Lower lobe of right lung (tissue), 2 donors: Measurements from ENCODE around the gene RNF148. TPM values are rescaled to one million over a fixed set of nuclear protein-coding genes. Genes with fewer than 3 reads are reported as not detected.

ENCODE experiments used
- ATAC-seq, 2 donors: fragments of 200-7000 bp; cut with Tn5 transposase; one replicate each; pipeline ENCODE4 v1.9.1; 2020 to 2022; ENCODE audit warnings: mild to moderate bottlenecking in 2 of 2, moderate library complexity in 2 of 2
- DNase-seq: peaks from one replicate; pipeline ENCODE4 v3.0.0-alpha.2; 2020
- H3K27ac ChIP-seq: fragments of 200-600 bp; one replicate; pipeline ENCODE4 v1.8.0; 2022
- H3K27me3 ChIP-seq: fragments of 200-600 bp; one replicate; pipeline ENCODE4 v1.8.0; 2022; ENCODE audit warnings: low read depth
- H3K36me3 ChIP-seq: fragments of 200-600 bp; one replicate; pipeline ENCODE4 v1.8.0; 2022; ENCODE audit warnings: mild to moderate bottlenecking
- H3K4me1 ChIP-seq: fragments of 200-600 bp; one replicate; pipeline ENCODE4 v1.8.0; 2022
- H3K4me3 ChIP-seq: fragments of 200-600 bp; one replicate; pipeline ENCODE4 v1.8.0; 2022; ENCODE audit warnings: mild to moderate bottlenecking
- H3K9me3 ChIP-seq: fragments of 200-600 bp; one replicate; pipeline ENCODE4 v1.8.0; 2022
- CTCF ChIP-seq: fragments of 200-600 bp; IDR thresholded peaks from one replicate; pipeline ENCODE4 v1.8.0; 2022; ENCODE audit warnings: antibody characterized with exemption, mild to moderate bottlenecking
- intact Hi-C: fragments of 100-400 bp; cut with DNase I; formaldehyde crosslinking; loops from one replicate; pipeline ENCODE4 v1.11.0; 2022
- total RNA-seq: library from RNA; stranded (reverse); fragmentation: NEBNext Ultra II Directional; extraction: Animal tissue kit (Norgen Biotek cat#: 25700); gene quantifications from one replicate; pipeline ENCODE4 v1.2.1, GENCODE V29; 2021
- donor health status: DM: no; HTN: yes; CAD: no; lungs with severe emphysema.

Gene RNF148
- total RNA-seq, 1 donor from 2014 or later, result 1.5 TPM

GRCh38 chr7:122738947-122739346 lies 36.2 kb upstream of the RNF148 start:
- no peak overlapping the region for H3K4me3 ChIP-seq
- H3K9me3 ChIP-seq, result no peaks in the 10 kb centered on the region
- no peaks in the 10 kb centered on the region for H3K4me1 ChIP-seq
- no peaks in the 10 kb centered on the region for H3K36me3 ChIP-seq
- DNase-seq (no peak), ATAC-seq (no peak)
- no peak overlapping the region for H3K27ac ChIP-seq
- TF ChIP-seq CTCF, result no peak
- intact Hi-C loops, result no loop called here
- no peaks in the 10 kb centered on the region for H3K27me3 ChIP-seq

GRCh38 chr7:122736183-122736582 lies 33.5 kb upstream of the RNF148 start:
- Histone ChIP-seq H3K27me3 (no peaks in the 10 kb centered on the region), H3K9me3 (no peaks in the 10 kb centered on the region), H3K27ac (no peak overlapping the region), H3K4me3 (no peak overlapping the region), H3K4me1 (no peaks in the 10 kb centered on the region), H3K36me3 (no peaks in the 10 kb centered on the region)
- no peak for TF ChIP-seq CTCF
- ATAC-seq (no peak), DNase-seq (no peak)
- intact Hi-C loops, result no loop called here

GRCh38 chr7:122727759-122728158 lies 25.0 kb upstream of the RNF148 start:
- no peak for TF ChIP-seq CTCF
- DNase-seq, result no peak
- no peaks in the 10 kb centered on the region for H3K27me3 ChIP-seq
- H3K36me3 ChIP-seq, result no peaks in the 10 kb centered on the region
- ATAC-seq, result no peak
- H3K27ac ChIP-seq, result no peak overlapping the region
- peaks cover 4% of the 10 kb centered on the region for H3K4me1 ChIP-seq
- intact Hi-C loops, result no loop called here
- no peak overlapping the region for H3K4me3 ChIP-seq
- no peaks in the 10 kb centered on the region for H3K9me3 ChIP-seq

GRCh38 chr7:122727354-122727753 lies 24.6 kb upstream of the RNF148 start:
- Histone ChIP-seq H3K4me3 (no peak overlapping the region), H3K27ac (no peak overlapping the region), H3K36me3 (no peaks in the 10 kb centered on the region), H3K9me3 (no peaks in the 10 kb centered on the region), H3K27me3 (no peaks in the 10 kb centered on the region), H3K4me1 (peaks cover 4% of the 10 kb centered on the region)
- no peak for ATAC-seq
- intact Hi-C loops, result no loop called here
- DNase-seq, result no peak
- TF ChIP-seq CTCF, result no peak

GRCh38 chr7:122726881-122727280 lies 24.2 kb upstream of the RNF148 start:
- intact Hi-C loops, result no loop called here
- ATAC-seq (no peak), DNase-seq (no peak)
- Histone ChIP-seq H3K27ac (no peak overlapping the region), H3K4me3 (no peak overlapping the region), H3K4me1 (peaks cover 4% of the 10 kb centered on the region), H3K36me3 (no peaks in the 10 kb centered on the region), H3K9me3 (no peaks in the 10 kb centered on the region), H3K27me3 (no peaks in the 10 kb centered on the region)
- no peak for TF ChIP-seq CTCF

GRCh38 chr7:122724366-122724765 lies 21.6 kb upstream of the RNF148 start:
- H3K27me3 ChIP-seq, result no peaks in the 10 kb centered on the region
- H3K4me1 ChIP-seq, result peaks cover 4% of the 10 kb centered on the region
- no peaks in the 10 kb centered on the region for H3K9me3 ChIP-seq
- no peak for ATAC-seq
- no peaks in the 10 kb centered on the region for H3K36me3 ChIP-seq
- H3K27ac ChIP-seq, result no peak overlapping the region
- H3K4me3 ChIP-seq, result no peak overlapping the region
- intact Hi-C loops, result no loop called here
- no peak for TF ChIP-seq CTCF
- DNase-seq, result no peak
